Neural progenitor cell (in vitro differentiated cells): ENCODE measurements around the gene LRIT1.

Source experiments
- EZH2 ChIP-seq: fragments of 200-600 bp; sonication (generic); IDR thresholded peaks from 2 replicates; pipeline ENCODE4 v1.6.1; 2017; ENCODE audit warnings: antibody characterized with exemption, mild to moderate bottlenecking, moderate library complexity
- EZH2phosphoT487 ChIP-seq: fragments of 200-600 bp; sonication (generic); IDR thresholded peaks from 2 replicates; pipeline ENCODE4 v1.6.1; 2017; ENCODE audit warnings: antibody characterized with exemption
- TF ChIP-seq, protein P1 (sequence below): fragments of 200-600 bp; sonication (generic); IDR thresholded peaks from 2 replicates; pipeline ENCODE4 v1.5.1; 2017; ENCODE audit warnings: antibody characterized with exemption, mild to moderate bottlenecking

DNA sequence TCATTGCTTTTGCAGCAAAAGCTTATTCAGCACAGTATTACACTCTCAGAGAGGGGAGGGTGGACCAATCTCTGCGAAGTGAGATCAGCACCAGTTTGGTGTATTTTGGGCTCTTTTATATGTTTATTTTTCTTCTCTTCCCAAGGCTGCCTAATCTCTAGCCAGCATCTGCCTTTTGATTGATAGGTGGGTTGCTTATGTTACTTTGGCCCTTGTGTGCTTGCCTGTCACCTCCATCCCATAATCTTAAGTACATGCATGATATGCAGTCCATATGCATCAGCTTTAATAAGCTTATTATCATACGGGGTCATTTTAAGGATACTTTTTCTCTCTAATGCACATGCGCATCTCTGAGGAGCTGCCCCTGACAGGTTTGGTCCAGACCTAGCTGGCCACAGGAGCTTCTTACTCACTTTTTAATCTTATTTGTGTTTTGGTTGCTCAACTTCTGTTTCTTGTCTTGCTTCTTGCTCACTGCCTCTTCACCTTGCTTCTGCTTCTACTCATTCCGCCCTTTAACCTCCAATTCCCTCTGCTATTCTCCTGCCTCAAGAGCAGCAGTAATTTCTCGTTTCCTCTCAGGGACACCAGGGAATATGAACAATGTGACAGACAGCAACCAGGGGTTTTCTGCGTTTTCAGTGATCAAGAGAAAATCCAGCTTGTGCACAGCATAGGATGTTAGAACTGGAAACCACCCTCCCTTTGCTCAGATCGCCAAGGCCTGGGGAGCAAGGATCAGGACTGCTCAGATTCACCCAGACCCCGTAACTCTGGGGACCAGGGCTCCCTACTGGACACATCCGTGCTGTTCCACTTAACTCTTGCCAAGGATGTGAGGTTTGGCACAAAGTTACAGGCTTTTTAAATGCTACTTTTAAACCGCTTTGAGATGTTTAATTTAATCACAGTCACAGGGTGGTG, 13.5 kb upstream of the LRIT1 start:
- TF ChIP-seq, protein P1, sequence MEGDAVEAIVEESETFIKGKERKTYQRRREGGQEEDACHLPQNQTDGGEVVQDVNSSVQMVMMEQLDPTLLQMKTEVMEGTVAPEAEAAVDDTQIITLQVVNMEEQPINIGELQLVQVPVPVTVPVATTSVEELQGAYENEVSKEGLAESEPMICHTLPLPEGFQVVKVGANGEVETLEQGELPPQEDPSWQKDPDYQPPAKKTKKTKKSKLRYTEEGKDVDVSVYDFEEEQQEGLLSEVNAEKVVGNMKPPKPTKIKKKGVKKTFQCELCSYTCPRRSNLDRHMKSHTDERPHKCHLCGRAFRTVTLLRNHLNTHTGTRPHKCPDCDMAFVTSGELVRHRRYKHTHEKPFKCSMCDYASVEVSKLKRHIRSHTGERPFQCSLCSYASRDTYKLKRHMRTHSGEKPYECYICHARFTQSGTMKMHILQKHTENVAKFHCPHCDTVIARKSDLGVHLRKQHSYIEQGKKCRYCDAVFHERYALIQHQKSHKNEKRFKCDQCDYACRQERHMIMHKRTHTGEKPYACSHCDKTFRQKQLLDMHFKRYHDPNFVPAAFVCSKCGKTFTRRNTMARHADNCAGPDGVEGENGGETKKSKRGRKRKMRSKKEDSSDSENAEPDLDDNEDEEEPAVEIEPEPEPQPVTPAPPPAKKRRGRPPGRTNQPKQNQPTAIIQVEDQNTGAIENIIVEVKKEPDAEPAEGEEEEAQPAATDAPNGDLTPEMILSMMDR: no peak
- no peak for TF ChIP-seq EZH2
- no peak for TF ChIP-seq EZH2phosphoT487
